ENCODE measurements around the gene RGS9BP. TPM values are rescaled to one million over a fixed set of nuclear protein-coding genes. Genes with fewer than 3 reads are reported as not detected.

Gene RGS9BP
- polyA plus RNA-seq, 3 donors = 0.03 TPM; not detected in 2

DNA sequence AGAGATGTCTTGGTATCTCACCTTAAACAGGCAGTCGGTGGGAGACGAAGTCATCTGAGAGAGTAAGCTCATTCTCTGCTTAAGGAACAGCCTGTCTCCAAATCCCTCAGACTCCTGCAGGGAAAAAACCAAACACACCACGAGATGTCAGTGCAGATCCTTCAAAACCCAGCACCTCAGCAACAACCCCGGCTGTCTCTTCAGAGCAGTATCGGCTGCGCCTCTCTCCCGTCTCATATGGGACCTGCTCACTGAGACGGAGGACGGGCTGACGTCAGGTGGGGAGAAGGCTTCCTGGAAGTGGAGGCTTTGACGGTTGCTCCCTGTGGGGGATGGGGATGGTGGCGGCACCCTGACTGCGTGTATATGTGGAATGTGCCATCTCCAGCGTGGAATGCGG lies 44.3 kb upstream of the RGS9BP start:
- H3K4me1 Mint-ChIP-seq = no peaks in the 10 kb centered on the region
- H3K36me3 Mint-ChIP-seq = peaks cover 63 to 84% of the 10 kb centered on the region in 2 donors
- Histone ChIP-seq H3K27me3 (ENCODE audit: control insufficient read depth in 2 of 2, insufficient read depth in 2 of 2, low read length in 2 of 2) (no peaks in the 10 kb centered on the region), H3K4me3 (replicated peaks in 1 of 3; ENCODE audit: low read depth in 2 of 3, low read length in 3 of 3) (no peak overlapping the region), H3K9me3 (replicated peaks in 1 of 2; ENCODE audit: control insufficient read depth in 1 of 2, insufficient read depth in 1 of 2, low read length in 2 of 2) (no peaks in the 10 kb centered on the region), H3K4me2 (replicated peaks; ENCODE audit: extremely low read depth, low read length, poor library complexity, severe bottlenecking) (no peak overlapping the region), H3K36me3 (replicated peaks in 1 of 2; ENCODE audit: control insufficient read depth in 1 of 2, insufficient read depth in 2 of 2, low read length in 2 of 2) (peaks cover 58 to 74% of the 10 kb centered on the region in 2 donors), H2AFZ (ENCODE audit: insufficient read depth, low read depth, low read length, poor library complexity, severe bottlenecking) (no peak overlapping the region), H3K4me1 (ENCODE audit: control insufficient read depth in 1 of 2, insufficient read depth in 2 of 2, low read length in 2 of 2) (no peaks in the 10 kb centered on the region), H4K20me1 (ENCODE audit: insufficient read depth, low read length) (no peaks in the 10 kb centered on the region), H3K27ac (ENCODE audit: low read depth in 1 of 2, low read length in 2 of 2) (no peak overlapping the region), H3K9ac (ENCODE audit: insufficient read depth, low read length, poor library complexity, severe bottlenecking) (no peak overlapping the region), H3K79me2 (ENCODE audit: insufficient read depth, low read length) (no peaks in the 10 kb centered on the region)
- H3K27me3 Mint-ChIP-seq (ENCODE audit: low read depth in 3 of 3) = no peaks in the 10 kb centered on the region
- intact Hi-C loops (cut with micrococcal nuclease) = no loop called here
- DNase-seq = no peak
- TF ChIP-seq, protein P1, sequence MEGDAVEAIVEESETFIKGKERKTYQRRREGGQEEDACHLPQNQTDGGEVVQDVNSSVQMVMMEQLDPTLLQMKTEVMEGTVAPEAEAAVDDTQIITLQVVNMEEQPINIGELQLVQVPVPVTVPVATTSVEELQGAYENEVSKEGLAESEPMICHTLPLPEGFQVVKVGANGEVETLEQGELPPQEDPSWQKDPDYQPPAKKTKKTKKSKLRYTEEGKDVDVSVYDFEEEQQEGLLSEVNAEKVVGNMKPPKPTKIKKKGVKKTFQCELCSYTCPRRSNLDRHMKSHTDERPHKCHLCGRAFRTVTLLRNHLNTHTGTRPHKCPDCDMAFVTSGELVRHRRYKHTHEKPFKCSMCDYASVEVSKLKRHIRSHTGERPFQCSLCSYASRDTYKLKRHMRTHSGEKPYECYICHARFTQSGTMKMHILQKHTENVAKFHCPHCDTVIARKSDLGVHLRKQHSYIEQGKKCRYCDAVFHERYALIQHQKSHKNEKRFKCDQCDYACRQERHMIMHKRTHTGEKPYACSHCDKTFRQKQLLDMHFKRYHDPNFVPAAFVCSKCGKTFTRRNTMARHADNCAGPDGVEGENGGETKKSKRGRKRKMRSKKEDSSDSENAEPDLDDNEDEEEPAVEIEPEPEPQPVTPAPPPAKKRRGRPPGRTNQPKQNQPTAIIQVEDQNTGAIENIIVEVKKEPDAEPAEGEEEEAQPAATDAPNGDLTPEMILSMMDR (IDR thresholded peaks at IDR 0.05) = no peak
- H3K27ac Mint-ChIP-seq = peak overlapping the region in 1 of 7 donors; percentile 46
- 98% methylated on average over 8 of the region's 15 CpGs for WGBS (ENCODE audit: insufficient coverage)
- H3K9me3 Mint-ChIP-seq = peaks cover 0 to under 1% (median 0%) of the 10 kb centered on the region in 7 donors
- H3K4me3 Mint-ChIP-seq = no peak overlapping the region

DNA sequence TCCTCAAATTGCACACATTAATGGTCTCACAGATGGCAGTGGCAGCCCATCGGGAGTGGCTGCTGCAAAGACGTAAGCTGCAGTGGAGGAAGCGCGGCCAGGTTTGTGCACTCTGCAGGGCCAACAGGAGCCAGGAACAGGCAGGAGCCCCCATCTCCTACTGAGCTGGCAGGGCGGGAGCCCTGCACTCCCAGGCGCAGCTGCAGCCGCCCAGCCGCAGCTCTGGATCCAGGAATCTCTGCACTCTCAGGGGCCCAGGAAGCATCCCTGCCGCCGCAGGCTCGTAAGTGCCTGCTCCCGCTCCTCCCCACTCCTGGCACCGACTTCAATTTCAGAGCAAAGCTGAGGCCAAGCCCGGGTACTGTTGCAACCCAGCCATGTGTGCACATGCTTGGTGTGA lies 38.2 kb upstream of the RGS9BP start:
- H3K4me1 ChIP-seq (ENCODE audit: control insufficient read depth in 1 of 2, insufficient read depth in 2 of 2, low read length in 2 of 2) = no peaks in the 10 kb centered on the region
- Mint-ChIP-seq H3K9me3 (no peaks in the 10 kb centered on the region), H3K36me3 (peaks cover 73 to 92% of the 10 kb centered on the region in 2 donors), H3K4me1 (no peaks in the 10 kb centered on the region), H3K27ac (no peak overlapping the region), H3K27me3 (ENCODE audit: low read depth in 3 of 3) (no peaks in the 10 kb centered on the region), H3K4me3 (no peak overlapping the region)
- no peak overlapping the region for H3K9ac ChIP-seq (ENCODE audit: insufficient read depth, low read length, poor library complexity, severe bottlenecking)
- intact Hi-C loops (cut with micrococcal nuclease) = no loop called here
- TF ChIP-seq, protein P1 (IDR thresholded peaks at IDR 0.05) = no peak
- WGBS (ENCODE audit: insufficient coverage) = 90% methylated on average over 13 of the region's 14 CpGs
- H3K36me3 ChIP-seq (replicated peaks in 1 of 2; ENCODE audit: control insufficient read depth in 1 of 2, insufficient read depth in 2 of 2, low read length in 2 of 2) = peaks cover 66 to 81% of the 10 kb centered on the region in 2 donors
- no peak for DNase-seq
- H3K9me3 ChIP-seq (replicated peaks in 1 of 2; ENCODE audit: control insufficient read depth in 1 of 2, insufficient read depth in 1 of 2, low read length in 2 of 2) = no peaks in the 10 kb centered on the region
- H3K27me3 ChIP-seq (ENCODE audit: control insufficient read depth in 2 of 2, insufficient read depth in 2 of 2, low read length in 2 of 2) = no peaks in the 10 kb centered on the region
- no peak overlapping the region for H3K4me2 ChIP-seq (replicated peaks; ENCODE audit: extremely low read depth, low read length, poor library complexity, severe bottlenecking)
- H3K79me2 ChIP-seq (ENCODE audit: insufficient read depth, low read length) = no peaks in the 10 kb centered on the region
- H3K4me3 ChIP-seq (replicated peaks in 1 of 3; ENCODE audit: low read depth in 2 of 3, low read length in 3 of 3) = no peak overlapping the region
- H3K27ac ChIP-seq (ENCODE audit: low read depth in 1 of 2, low read length in 2 of 2) = no peak overlapping the region
- H2AFZ ChIP-seq (ENCODE audit: insufficient read depth, low read depth, low read length, poor library complexity, severe bottlenecking) = no peak overlapping the region
- H4K20me1 ChIP-seq (ENCODE audit: insufficient read depth, low read length) = no peaks in the 10 kb centered on the region
